ENCODE results near the gene IGF2BP2. TPM values are rescaled to one million over a fixed set of nuclear protein-coding genes. Genes with fewer than 3 reads are reported as not detected.

Gene IGF2BP2
- total and polyA plus RNA-seq, 10 donors: 1.1 to 21.1 (median 12.0) TPM

DNA sequence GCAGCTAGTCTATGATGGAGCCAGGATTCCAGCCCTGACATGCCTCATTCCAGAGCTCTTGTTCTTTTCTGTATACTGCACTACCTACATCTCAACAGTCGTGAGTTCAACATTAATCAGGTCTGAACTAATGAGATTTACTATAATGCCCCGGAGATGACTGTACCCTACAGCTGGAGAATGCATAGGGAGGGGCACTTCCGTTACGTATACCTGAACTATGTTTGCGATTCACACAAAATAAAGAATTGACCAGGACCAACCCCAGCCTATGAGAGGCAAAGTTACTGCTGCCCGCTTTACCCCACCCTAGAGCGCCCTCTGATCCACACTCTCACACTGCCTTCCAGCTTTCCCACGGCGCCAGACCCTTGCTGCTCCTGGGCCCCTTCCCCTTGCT is 97.0 kb downstream of the IGF2BP2 start:
- Histone ChIP-seq H3K4me1 (peaks cover 0 to 14% (median 0%) of the 10 kb centered on the region in 6 donors), H3K4me3 (no peak overlapping the region), H3K27ac (no peak overlapping the region), H3K9me3 (no peaks in the 10 kb centered on the region), H3K27me3 (replicated peaks in 1 of 7) (no peaks in the 10 kb centered on the region), H3K36me3 (no peaks in the 10 kb centered on the region)
- no peak for TF ChIP-seq POLR2A (IDR thresholded peaks at IDR 0.05)
- no peak for TF ChIP-seq POLR2AphosphoS5 (IDR thresholded peaks at IDR 0.05)
- TF ChIP-seq, protein P1, sequence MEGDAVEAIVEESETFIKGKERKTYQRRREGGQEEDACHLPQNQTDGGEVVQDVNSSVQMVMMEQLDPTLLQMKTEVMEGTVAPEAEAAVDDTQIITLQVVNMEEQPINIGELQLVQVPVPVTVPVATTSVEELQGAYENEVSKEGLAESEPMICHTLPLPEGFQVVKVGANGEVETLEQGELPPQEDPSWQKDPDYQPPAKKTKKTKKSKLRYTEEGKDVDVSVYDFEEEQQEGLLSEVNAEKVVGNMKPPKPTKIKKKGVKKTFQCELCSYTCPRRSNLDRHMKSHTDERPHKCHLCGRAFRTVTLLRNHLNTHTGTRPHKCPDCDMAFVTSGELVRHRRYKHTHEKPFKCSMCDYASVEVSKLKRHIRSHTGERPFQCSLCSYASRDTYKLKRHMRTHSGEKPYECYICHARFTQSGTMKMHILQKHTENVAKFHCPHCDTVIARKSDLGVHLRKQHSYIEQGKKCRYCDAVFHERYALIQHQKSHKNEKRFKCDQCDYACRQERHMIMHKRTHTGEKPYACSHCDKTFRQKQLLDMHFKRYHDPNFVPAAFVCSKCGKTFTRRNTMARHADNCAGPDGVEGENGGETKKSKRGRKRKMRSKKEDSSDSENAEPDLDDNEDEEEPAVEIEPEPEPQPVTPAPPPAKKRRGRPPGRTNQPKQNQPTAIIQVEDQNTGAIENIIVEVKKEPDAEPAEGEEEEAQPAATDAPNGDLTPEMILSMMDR (IDR thresholded peaks at IDR 0.05 in 8 of 11, conservative IDR thresholded peaks at IDR 0.05 in 3 of 11): no peak
- no peak for DNase-seq
- WGBS, 5 donors: 90 to 95% (median 94%) methylated on average over 9 of the region's 9 CpGs
- intact Hi-C loops (cut with DNase I; ENCODE audit: low total_unique reads): no loop called here

DNA sequence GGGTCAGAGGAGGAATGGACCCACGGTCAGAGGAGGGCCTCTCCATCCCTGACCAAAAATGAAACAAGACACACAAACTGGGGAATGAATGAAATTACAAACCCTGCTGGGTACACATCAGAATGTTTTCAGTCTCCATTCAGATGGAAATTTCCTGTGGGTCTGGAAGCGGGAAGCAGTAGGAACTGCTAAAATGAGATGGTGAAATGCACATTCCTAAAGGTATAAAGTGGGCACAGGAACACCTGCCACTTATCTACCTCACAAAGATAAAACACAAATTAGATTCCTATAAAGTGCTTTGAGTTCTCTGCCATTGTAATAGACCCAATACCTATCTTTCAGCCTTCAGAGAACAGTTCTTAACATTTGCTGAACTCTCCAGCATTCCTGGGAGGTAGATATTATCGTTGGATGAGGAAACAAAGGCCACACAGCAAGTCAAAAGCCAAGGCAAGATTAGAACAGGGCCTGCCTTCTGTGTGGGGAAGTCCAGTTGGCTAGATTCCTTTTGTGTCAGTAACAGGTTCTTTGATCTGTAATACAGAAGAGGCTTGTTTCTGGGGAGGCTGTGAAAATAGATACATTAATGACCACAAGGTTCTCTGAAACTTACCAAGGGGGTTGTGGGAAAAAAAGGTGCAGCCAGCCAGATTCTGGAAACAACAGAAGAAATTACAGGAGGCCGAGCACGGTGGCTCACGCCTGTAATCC is 98.4 kb downstream of the IGF2BP2 start:
- no peaks in the 10 kb centered on the region for H3K36me3 ChIP-seq
- no peaks in the 10 kb centered on the region for H3K9me3 ChIP-seq
- WGBS, 5 donors: 82 to 91% (median 84%) methylated on average over 6 of the region's 6 CpGs
- intact Hi-C loops (cut with DNase I; ENCODE audit: low total_unique reads): no loop called here
- no peak overlapping the region for H3K27ac ChIP-seq
- TF ChIP-seq POLR2A (IDR thresholded peaks at IDR 0.05): no peak
- no peaks in the 10 kb centered on the region for H3K27me3 ChIP-seq (replicated peaks in 1 of 7)
- H3K4me1 ChIP-seq: peaks cover 0 to 14% (median 0%) of the 10 kb centered on the region in 6 donors
- H3K4me3 ChIP-seq: no peak overlapping the region
- DNase-seq: no peak

DNA sequence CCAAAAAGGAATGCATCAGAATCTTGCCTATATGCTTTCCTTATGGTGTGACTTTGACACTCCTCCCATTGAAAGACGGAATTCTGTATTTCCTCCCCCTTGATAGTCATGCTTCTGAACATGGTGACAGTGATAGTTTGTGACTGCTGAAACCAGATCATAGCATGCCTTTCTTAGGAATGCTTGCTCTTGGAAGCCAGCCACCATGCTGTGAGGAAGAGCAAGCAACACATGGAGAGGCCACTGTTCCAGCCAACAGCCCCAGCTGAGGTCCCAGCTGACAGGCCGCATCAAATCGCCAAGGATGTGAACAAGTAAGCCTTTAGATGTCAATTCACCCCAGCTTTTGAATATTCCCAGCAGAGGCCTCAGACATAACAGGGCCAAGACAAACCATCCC is 100.1 kb downstream of the IGF2BP2 start:
- Histone ChIP-seq H3K27me3 (replicated peaks in 1 of 7) (no peaks in the 10 kb centered on the region), H3K9me3 (no peaks in the 10 kb centered on the region), H3K4me1 (peaks cover 0 to 11% (median 0%) of the 10 kb centered on the region in 6 donors), H3K36me3 (no peaks in the 10 kb centered on the region), H3K4me3 (no peak overlapping the region), H3K27ac (no peak overlapping the region)
- TF ChIP-seq, protein P1 (IDR thresholded peaks at IDR 0.05 in 8 of 11, conservative IDR thresholded peaks at IDR 0.05 in 3 of 11): no peak
- no peak for TF ChIP-seq POLR2AphosphoS5 (IDR thresholded peaks at IDR 0.05)
- 82 to 100% (median 96%) methylated on average over 3 of the region's 3 CpGs for WGBS, 5 donors
- intact Hi-C loops (cut with DNase I; ENCODE audit: low total_unique reads): no loop called here
- no peak for DNase-seq

DNA sequence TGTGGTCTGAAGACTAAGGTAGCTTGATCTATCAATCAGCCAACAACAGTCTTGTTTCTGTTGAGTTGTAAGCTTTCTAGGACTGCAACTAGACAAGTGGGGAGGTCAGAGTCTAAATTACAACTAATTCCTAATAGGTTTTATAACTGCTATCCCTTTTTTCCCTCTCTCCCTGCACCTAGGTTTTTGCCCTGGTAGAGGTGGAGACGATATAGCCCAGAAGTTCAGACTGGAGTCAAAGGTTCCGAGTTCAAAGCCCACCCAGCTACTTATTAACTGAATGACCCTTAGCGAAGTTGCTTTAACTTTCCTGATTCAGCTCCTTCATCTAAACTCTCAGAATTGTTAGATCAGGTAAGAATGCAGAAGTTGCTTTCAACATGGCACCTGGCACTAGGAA is 100.6 kb downstream of the IGF2BP2 start:
- no peaks in the 10 kb centered on the region for H3K36me3 ChIP-seq
- H3K27me3 ChIP-seq (replicated peaks in 1 of 7): no peaks in the 10 kb centered on the region
- H3K4me3 ChIP-seq: no peak overlapping the region
- H3K4me1 ChIP-seq: peaks cover 0 to 5% (median 0%) of the 10 kb centered on the region in 6 donors
- H3K27ac ChIP-seq: no peak overlapping the region
- DNase-seq: no peak
- TF ChIP-seq, protein P1 (IDR thresholded peaks at IDR 0.05 in 8 of 11, conservative IDR thresholded peaks at IDR 0.05 in 3 of 11): no peak
- TF ChIP-seq POLR2AphosphoS5 (IDR thresholded peaks at IDR 0.05): no peak
- TF ChIP-seq POLR2A (IDR thresholded peaks at IDR 0.05): no peak
- no peaks in the 10 kb centered on the region for H3K9me3 ChIP-seq
- 85 to 97% (median 93%) methylated on average over 3 of the region's 3 CpGs for WGBS, 5 donors
- intact Hi-C loops (cut with DNase I; ENCODE audit: low total_unique reads): no loop called here
